Renal cortex interstitium (tissue), 15 donors: ENCODE measurements around the gene ANKH. TPM values are rescaled to one million over a fixed set of nuclear protein-coding genes. Genes with fewer than 3 reads are reported as not detected.
"Not testable (repeated sequence)": the region's sequence is repeated elsewhere in the genome, so short reads cannot be mapped to it uniquely, and the experiment has no call there.

Experiments
- DNase-seq, 11 donors: peaks; one replicate each; pipeline ENCODE4 v3.0.0-alpha.2; 2013; ENCODE audit warnings: low read depth in 9 of 11, low spot score in 4 of 11; ENCODE audit errors: extremely low read depth in 1 of 11
- long read RNA-seq, 16 experiments: transcript quantifications; one replicate each; lab custom pipeline, GENCODE V29; 2026
- polyA plus RNA-seq, 3 donors: library from polyadenylated mRNA; unstranded; fragments of 120-200 nt; gene quantifications; one replicate each; pipeline ENCODE4 v1.2.1, GENCODE V29; 2013; ENCODE audit not compliant: insufficient read length in 3 of 3

ANKH gene
- polyA plus RNA-seq: 10 to 100 TPM in 2 of 3 donors, 1 to 10 TPM in 1; 9.6 to 16.1 (median 11.2) TPM
- long read RNA-seq, donor 1: 0 reads
- long read RNA-seq, donor 2, partial matches to known transcripts: 0 of 1 reads
- long read RNA-seq, donor 2, other reads (novel, unspliced or antisense): 0 of 1 reads
- long read RNA-seq, donor 3, full-length matches to known transcripts: 2 of 2 reads
- long read RNA-seq, donor 3, partial matches to known transcripts: 0 of 2 reads
- long read RNA-seq, donor 3, other reads (novel, unspliced or antisense): 0 of 2 reads
- long read RNA-seq, donor 4, full-length matches to known transcripts: 2 of 2 reads
- long read RNA-seq, donor 4, partial matches to known transcripts: 0 of 2 reads
- long read RNA-seq, donor 4, other reads (novel, unspliced or antisense): 0 of 2 reads
- long read RNA-seq, donor 5: 0 reads
- long read RNA-seq, donor 6, full-length matches to known transcripts: 1 of 1 reads
- long read RNA-seq, donor 6, partial matches to known transcripts: 0 of 1 reads
- long read RNA-seq, donor 6, other reads (novel, unspliced or antisense): 0 of 1 reads
- long read RNA-seq, donor 7, full-length matches to known transcripts: 2 of 2 reads
- long read RNA-seq, donor 7, partial matches to known transcripts: 0 of 2 reads
- long read RNA-seq, donor 7, other reads (novel, unspliced or antisense): 0 of 2 reads
- long read RNA-seq, donor 8: 0 reads
- long read RNA-seq, donor 9, full-length matches to known transcripts: 4 of 4 reads
- long read RNA-seq, donor 9, partial matches to known transcripts: 0 of 4 reads
- long read RNA-seq, donor 9, other reads (novel, unspliced or antisense): 0 of 4 reads
- long read RNA-seq, donor 10, full-length matches to known transcripts: 2 of 2 reads
- long read RNA-seq, donor 10, partial matches to known transcripts: 0 of 2 reads
- long read RNA-seq, donor 10, other reads (novel, unspliced or antisense): 0 of 2 reads
- long read RNA-seq, donor 11, full-length matches to known transcripts: 5 of 5 reads
- long read RNA-seq, donor 11, partial matches to known transcripts: 0 of 5 reads
- long read RNA-seq, donor 11, other reads (novel, unspliced or antisense): 0 of 5 reads
- long read RNA-seq, donor 12: 0 reads
- long read RNA-seq, donor 13: 0 reads
- long read RNA-seq, donor 14, full-length matches to known transcripts: 2 of 2 reads
- long read RNA-seq, donor 14, partial matches to known transcripts: 0 of 2 reads
- long read RNA-seq, donor 14, other reads (novel, unspliced or antisense): 0 of 2 reads
- long read RNA-seq, donor 15, partial matches to known transcripts: 0 of 1 reads
- long read RNA-seq, donor 15, other reads (novel, unspliced or antisense): 0 of 1 reads
- long read RNA-seq, donor 16, partial matches to known transcripts: 9 of 9 reads
- long read RNA-seq, donor 16, other reads (novel, unspliced or antisense): 0 of 9 reads

DNA sequence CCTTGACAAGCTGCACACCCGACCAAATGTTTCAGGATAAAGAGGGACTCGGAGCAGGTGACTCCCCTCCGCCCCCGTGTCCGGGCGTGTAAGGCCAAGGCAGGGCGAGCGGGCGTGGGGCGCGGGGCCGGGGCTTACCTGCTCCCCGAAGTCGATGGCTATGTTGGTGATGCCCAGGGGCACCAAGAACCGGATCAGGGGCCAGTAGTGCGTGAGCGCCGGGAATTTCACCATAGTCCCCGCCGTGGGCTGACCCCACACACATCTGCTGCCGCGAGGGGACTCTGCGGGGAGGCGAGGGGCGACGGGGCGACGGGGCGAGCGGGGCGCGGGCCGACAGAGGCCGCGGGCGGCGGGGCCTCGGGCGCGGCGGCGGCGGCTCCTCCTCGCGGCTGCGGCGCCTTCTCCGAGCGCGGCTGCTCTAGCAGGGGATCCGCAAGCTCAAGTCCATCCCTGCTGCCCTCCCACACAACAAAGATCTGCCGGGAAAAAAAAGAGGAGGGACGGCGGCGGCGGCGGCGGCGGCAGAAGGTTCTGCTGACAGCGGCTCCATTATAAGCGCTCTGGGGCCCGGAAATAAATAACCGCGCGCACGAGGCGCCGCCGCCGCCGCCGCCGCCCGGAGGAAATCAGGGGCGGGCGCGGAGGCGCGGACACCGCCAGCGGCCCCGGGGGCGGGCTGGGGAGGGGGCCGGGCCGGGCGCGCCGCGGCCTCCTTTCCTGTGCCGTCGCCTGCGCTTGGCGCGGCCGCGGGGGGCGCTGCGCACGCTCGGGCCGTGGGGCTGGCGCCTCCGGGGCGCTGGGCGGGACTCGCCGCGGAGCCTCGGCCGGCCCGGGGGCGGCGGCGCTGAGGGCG lies at the start of gene ANKH:
Gene ANKH (minus strand): TSS at position 565 of the 856 bp plus-strand sequence. CDS start 331 bp downstream, at position 234.
- DNase-seq: peak in 9 of 11 donors; percentile 33 to 79 (median 73)

DNA sequence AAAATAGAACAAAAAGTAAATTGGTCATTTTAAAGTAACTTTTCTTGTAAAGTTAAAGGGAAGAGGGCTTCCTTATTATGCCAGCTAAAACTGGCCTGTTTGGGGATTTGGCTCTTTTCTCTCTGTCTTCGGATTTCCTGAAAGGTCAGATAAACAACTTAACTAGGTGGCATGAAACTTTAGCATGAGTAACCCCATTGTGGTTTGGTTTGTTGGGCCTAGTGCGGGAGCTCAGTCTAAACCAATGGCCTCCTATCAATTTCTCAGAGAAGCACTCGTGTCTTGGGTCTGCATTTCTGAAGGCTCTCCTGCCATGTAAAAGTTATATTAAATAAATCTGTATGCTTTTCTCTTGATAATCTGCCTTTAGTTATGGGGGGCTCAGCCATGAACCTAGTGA lies 48.5 kb upstream of the ANKH start:
- DNase-seq: no peak

DNA sequence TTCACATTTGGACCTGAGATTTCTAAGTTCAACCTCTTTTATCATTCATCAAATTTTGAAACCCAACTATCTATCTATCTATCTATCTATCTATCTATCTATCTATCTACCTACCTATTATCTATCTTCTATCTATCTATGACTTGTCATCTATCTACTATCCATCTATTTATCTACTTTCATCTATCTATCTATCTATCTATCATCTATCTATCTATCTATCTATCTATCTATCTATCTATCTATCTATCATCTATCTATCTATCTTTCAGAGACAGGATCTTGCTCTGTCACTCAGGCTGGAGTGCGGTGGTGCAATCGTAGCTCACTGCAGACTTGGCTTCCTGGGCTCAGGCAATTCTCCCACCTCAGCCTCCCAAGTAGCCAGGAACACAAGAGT lies 47.5 kb upstream of the ANKH start:
- DNase-seq: not testable (repeated sequence)

DNA sequence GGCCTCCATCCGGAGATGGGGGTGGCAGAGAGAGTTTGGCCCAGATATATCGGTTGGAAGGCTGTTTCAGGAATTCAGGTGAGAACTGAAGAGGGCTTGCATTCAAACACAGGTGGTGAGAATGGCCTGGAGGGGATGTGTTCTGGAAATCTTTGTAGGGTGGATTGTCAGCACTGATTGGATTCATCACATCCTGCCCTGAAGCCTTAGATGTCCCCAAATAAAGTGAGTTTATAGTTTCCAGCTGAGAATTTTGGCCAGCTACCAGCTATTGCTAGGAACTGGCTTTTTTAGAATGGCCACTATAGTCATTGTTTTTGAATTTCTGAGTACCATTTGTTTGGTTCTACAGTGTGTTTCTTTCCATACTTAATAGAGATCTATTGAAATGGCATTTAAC lies 46.1 kb upstream of the ANKH start:
- peak in 6 of 11 donors; percentile 13 to 60 (median 40) for DNase-seq

DNA sequence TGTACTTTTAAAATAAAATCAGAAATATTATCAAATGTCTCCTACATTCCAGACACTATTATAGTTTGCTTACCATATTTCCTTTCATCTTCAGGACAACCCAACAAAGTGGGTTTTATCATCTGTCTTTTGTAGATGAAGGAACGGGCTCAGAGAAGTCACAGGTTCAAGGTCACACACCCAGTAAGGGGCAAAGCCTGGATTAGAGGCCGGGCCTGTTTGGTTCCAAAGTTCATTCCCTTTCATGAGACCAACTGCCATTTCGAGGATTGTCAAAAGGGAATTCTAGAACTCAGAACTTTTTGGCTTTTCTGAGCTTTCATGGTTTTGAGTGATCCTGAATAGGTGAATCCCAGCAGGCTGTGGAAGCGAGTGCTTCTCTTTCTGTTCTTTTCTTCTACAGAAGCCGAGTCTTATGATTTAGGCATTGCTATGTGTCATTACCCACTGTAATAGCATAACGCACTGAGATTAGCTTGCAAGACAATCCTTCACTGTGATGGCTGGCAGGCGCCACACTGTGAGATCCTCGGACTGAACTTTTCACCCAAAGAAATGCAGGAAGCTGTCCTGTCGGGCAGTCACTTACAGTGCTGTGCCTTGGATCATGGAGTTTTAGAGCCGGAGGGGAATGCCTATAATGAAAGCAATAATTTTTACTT lies 43.8 kb upstream of the ANKH start:
- DNase-seq: peak in 3 of 11 donors; percentile 18 to 25 (median 20)

DNA sequence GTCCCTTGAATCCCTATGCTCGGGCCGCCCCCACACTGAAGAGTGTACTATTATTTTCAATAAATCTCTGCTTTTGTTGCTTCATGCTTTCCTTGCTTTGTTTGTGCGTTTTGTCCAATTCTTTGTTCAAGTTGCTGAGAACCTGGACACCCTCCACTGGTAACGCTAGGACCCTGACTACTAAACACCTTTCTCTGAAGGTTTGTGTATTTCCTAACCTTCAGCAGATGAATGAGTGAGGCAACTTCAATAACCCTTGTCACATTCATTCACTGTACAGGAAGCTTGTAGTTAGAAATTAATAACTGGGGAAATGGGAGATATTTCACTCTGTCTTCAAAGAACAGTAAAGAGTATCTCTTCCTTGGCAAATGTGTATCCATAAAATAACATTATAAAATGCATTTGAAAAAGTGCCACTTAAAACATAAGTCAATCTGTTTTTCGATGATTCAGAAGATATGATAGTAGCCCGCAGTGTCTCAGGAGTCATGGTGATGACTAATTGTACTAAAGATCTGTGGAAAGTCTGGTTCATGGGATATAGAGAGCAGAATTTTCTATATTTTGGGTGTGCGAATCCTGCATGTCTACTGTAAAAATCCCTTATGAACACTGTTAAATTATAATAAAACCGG lies 43.2 kb upstream of the ANKH start:
- no peak for DNase-seq

DNA sequence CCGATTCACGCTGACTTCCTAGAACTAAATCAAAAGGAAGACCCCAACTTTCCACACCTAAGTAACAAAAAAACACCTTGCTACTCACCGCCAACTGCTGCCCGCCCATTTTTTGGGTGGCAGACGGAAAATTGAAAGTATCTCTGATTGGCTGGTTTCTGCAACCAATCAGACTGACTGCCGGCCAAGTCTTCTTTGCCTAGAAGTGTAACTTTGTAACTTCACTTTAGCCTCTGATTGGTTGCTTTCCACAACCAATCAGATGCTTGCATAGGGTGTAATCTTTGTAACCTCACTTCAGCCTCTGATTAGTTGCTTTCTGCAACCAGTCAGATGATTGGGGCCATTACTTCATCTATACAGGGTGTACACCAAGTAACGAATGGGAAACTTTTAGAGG lies 42.6 kb upstream of the ANKH start:
- no peak for DNase-seq

DNA sequence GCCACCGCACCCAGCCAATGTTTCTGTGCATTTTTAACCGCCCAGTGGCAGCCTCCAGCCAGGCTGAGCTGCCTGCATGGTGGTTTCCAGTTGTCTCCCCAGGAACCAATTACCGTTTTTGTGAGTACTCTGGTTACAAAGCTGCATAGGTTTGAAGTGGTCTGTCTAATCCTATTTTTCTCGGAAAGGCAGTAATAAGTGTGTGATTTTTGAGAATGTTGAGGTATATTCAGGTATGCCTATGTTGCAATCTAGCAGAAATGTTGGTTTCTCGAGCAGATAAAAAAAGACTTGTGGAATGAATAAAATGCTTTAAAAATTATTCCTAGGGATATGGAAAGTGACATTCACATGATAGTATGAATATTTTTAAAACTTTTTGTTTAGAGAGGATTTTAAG lies 41.5 kb upstream of the ANKH start:
- DNase-seq: no peak

DNA sequence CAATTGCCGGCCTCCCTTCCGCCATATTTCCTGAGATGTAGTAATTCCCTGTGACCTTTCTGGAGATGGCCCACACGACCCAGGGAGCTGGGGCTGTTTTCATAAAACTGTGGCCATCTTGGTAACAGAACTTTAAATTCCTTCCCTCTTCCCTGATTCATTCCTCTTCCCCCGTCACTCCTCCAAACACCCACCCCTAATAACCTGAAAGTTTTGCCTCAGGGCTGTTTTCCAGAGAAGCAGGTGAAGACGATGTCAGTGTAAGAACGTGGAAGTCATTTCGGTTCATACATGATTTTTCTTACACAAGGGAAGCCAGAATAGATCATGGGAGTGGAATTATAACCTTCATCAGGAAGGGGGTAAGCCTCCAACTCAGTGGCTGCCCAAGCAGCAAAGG lies 40.6 kb upstream of the ANKH start:
- DNase-seq: no peak

DNA sequence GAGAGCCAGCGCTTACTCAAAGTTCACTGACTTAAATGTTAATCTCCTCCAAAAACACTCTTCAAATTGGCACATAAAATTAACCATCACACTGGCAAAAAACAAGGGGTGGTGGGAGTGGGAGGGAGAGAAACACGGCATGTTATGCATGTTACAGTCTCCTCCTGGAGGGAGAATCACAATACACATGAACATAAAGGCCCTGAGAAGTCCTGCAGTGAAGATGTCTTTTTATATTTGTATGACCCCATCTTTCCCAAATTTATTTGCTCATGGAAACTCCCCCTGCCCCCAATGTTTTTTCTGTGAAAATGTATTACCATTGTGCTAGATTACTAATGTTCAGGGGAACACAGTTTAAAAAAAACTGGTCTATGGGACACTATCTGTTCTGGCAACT lies 37.8 kb upstream of the ANKH start:
- DNase-seq: no peak

DNA sequence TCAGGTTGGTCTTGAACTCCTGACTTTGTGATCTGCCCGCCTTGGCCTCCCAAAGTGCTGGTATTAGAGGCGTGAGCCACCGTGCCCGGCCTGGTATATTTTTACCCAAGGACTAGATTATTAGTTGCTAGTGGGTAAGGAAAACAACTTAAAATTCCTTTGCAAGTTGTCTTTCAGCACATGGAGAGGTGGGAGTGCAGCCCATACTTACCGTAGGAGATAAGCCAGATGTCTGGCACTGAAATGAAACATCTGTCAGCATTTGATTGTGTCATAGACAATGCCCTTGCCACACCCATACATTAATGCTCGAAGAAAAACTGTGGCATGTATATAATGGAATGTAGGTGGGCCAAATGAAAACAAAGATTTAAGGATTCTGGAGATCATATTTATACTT lies 36.6 kb upstream of the ANKH start:
- DNase-seq: no peak

DNA sequence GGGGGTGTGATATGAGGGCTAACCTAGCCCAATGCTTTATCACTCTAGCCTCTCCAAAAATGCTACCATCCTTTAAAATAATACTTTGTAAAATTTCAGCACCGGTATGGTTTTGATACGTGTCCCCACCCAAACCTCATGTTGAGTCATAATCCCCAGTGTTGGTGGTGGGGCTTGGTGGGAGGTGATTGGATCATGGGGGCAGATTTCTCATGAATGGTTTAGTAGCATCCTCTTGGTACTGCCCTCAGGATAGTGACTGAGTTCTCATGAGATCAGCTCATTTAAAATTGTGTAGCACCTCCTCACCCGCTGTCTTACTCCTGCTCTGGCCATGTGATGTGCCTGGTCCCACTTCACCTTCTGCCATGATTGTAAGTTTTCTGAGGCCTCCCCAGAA lies 35.0 kb upstream of the ANKH start:
- DNase-seq: no peak

DNA sequence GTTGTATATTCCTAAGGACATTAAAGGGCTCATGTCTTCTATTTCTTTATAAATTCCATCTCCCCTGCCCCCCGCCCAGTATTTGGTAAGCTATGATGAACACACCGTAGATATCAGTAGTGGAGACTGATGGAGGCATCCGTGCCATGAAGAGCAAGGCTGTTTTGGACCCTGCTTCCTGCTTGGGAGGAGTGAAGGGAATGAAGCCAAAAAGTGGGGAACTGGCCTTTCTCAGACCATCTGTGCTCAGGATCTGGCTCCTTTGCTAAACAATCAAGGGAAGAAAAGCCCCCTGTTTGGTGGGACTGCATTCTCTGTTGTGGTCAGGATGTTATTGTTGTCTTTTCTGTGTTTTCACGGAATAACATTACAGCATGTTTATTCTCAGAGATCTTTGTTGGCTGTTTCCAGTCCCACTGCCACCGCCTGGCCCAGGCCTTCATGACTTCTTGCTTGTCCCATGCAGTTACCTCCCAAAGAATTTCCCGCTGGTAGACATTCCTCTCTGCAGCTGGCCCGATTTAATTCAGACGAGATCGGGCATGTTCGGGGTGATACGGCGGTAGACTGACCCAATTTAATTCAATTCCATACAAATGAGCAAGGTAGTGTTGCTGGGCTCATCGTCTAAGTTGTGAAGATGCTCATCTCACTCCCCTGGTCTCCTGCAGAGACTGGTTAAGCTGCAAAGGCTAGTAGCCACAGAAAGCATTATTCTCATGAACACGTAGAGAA lies 31.4 kb upstream of the ANKH start:
- no peak for DNase-seq

DNA sequence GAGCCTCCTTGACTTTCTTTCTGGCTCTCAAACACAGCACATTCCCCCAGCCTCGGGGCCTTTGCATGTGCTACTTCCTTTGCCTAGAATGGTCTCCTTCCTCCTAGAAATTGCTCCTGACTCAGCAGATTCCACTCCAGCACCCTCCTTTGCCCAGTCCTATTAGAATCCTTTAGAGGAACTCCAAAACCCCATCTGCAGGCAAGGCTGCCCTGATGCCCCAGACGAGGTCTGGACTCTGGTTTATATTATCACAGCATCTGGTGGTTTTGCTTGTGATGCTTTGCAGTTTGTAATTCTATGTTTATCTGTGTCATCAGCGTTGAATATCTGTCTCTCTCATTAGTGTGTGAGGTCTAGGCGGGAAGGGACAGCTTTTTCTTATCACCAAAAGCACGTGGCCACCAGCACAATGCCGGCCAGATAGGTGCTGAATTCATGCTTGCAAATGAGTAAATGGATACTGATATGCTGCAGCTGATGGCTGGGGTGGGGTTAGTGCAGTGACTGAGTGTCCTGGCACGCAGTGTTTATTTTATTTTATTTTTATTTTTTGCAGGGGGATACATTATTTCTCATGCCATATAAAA lies 30.0 kb upstream of the ANKH start:
- no peak for DNase-seq

DNA sequence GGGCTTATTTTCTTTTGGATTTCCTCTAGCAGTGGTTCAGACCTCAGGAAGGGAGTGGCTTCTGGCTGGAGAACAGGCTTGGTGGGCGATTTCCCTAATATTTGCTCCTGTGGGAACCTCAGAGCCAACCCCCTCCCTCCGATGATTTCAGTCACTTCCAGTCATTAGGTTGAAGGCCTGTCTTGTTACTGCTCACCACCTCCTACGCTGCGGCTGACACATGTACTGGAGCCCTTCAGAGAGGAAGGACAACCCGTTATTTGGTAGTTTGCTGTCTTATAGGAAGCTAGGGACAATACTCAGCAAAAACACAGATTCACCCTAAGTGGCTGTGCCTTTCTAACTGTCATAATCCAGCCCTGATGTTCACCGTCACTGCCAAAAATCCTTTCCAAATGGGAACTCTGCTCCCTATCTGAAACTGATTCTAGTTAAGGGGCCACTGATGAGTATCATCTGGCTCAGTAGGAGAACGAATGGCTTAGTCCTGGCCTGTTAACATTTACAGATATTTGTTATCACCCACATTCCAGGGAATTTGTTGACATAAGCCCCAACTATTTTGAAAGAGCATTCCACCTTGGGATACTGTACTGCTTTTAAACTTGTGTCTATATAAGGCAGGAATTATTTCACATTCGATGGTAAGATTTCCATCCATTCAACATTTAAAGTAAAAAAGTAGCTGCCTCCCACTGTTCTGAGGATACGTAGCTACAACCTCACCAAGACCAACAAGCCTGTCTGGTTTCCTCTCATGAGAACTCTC lies 29.3 kb upstream of the ANKH start:
- no peak for DNase-seq
